Measurements from ENCODE around the gene CDKL1. TPM values are rescaled to one million over a fixed set of nuclear protein-coding genes. Genes with fewer than 3 reads are reported as not detected.

CDKL1 gene
- polyA plus RNA-seq, 3 donors: 1.2 to 2.5 (median 1.3) TPM

DNA sequence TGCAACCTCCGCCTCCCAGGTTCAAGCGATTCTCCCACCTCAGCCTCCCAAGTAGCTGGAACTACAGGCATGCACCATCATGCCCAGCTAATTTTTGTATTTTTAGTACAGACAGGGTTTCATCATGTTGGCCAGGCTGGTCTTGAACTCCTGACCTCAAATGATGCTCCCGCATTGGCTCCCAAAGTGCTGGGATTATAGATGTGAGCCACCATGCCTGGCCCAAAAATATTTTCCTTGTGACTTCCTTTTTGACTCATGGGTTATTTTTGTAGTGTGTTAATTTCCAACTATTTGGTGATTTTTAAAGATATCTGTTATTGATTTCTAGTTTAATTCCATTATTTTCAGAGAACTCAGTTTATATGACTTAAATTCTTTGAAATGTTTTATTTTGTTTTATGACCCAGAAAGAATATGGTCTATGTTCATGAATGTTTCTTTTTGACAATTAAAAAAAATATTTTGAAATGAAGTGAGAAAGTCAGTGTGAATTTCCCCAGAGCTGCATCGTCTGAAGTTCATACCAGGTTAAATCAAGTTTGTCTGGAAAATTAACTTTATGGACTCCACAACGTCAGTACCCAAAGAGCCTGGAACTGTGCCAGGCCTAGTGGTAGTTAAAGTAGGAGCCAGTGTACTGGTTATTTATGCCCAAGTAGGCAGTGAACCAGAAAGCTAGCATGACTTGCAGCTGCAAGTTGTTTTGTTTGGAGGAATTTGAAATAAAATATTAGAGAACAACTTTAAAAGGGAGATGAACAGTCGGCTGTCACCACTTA is 2.8 kb upstream of the CDKL1 start:
- intact Hi-C loops (cut with micrococcal nuclease): no loop called here
- peaks cover 23% of the 10 kb centered on the region for H3K4me1 Mint-ChIP-seq
- no peak overlapping the region for H3K27ac ChIP-seq (ENCODE audit: low read depth in 1 of 2, low read length in 2 of 2)
- H3K4me1 ChIP-seq (ENCODE audit: control insufficient read depth in 1 of 2, insufficient read depth in 2 of 2, low read length in 2 of 2): peaks cover 12 to 14% of the 10 kb centered on the region in 2 donors
- TF ChIP-seq, protein P1, sequence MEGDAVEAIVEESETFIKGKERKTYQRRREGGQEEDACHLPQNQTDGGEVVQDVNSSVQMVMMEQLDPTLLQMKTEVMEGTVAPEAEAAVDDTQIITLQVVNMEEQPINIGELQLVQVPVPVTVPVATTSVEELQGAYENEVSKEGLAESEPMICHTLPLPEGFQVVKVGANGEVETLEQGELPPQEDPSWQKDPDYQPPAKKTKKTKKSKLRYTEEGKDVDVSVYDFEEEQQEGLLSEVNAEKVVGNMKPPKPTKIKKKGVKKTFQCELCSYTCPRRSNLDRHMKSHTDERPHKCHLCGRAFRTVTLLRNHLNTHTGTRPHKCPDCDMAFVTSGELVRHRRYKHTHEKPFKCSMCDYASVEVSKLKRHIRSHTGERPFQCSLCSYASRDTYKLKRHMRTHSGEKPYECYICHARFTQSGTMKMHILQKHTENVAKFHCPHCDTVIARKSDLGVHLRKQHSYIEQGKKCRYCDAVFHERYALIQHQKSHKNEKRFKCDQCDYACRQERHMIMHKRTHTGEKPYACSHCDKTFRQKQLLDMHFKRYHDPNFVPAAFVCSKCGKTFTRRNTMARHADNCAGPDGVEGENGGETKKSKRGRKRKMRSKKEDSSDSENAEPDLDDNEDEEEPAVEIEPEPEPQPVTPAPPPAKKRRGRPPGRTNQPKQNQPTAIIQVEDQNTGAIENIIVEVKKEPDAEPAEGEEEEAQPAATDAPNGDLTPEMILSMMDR (IDR thresholded peaks at IDR 0.05): no peak
- H3K9ac ChIP-seq (ENCODE audit: insufficient read depth, low read length, poor library complexity, severe bottlenecking): no peak overlapping the region
- no peak overlapping the region for H3K4me3 Mint-ChIP-seq
- H3K27me3 Mint-ChIP-seq (ENCODE audit: low read depth in 3 of 3): peaks cover 7 to 11% (median 7%) of the 10 kb centered on the region in 3 donors
- H3K9me3 Mint-ChIP-seq: no peaks in the 10 kb centered on the region
- H3K9me3 ChIP-seq (replicated peaks in 1 of 2; ENCODE audit: control insufficient read depth in 1 of 2, insufficient read depth in 1 of 2, low read length in 2 of 2): no peaks in the 10 kb centered on the region
- no peak for DNase-seq
- H3K27me3 ChIP-seq (ENCODE audit: control insufficient read depth in 2 of 2, insufficient read depth in 2 of 2, low read length in 2 of 2): peaks cover 0 to 10% of the 10 kb centered on the region in 2 donors
- H3K36me3 Mint-ChIP-seq: no peaks in the 10 kb centered on the region
- no peaks in the 10 kb centered on the region for H4K20me1 ChIP-seq (ENCODE audit: insufficient read depth, low read length)
- H3K4me3 ChIP-seq (replicated peaks in 1 of 3; ENCODE audit: low read depth in 2 of 3, low read length in 3 of 3): no peak overlapping the region
- no peak overlapping the region for H2AFZ ChIP-seq (ENCODE audit: insufficient read depth, low read depth, low read length, poor library complexity, severe bottlenecking)
- no peaks in the 10 kb centered on the region for H3K79me2 ChIP-seq (ENCODE audit: insufficient read depth, low read length)
- H3K4me2 ChIP-seq (replicated peaks; ENCODE audit: extremely low read depth, low read length, poor library complexity, severe bottlenecking): no peak overlapping the region
- H3K36me3 ChIP-seq (replicated peaks in 1 of 2; ENCODE audit: control insufficient read depth in 1 of 2, insufficient read depth in 2 of 2, low read length in 2 of 2): no peaks in the 10 kb centered on the region
- 100% methylated on average over 1 of the region's 6 CpGs for WGBS (ENCODE audit: insufficient coverage)
- no peak overlapping the region for H3K27ac Mint-ChIP-seq

- no peak overlapping the region for H3K9ac ChIP-seq (ENCODE audit: insufficient read depth, low read length, poor library complexity, severe bottlenecking)
- no CpG with 5 or more reads among the region's 2 CpGs for WGBS (ENCODE audit: insufficient coverage)
- Mint-ChIP-seq H3K27me3 (ENCODE audit: low read depth in 3 of 3) (peaks cover 7 to 11% (median 7%) of the 10 kb centered on the region in 3 donors), H3K4me1 (peaks cover 23% of the 10 kb centered on the region), H3K9me3 (no peaks in the 10 kb centered on the region), H3K27ac (no peak overlapping the region), H3K36me3 (no peaks in the 10 kb centered on the region), H3K4me3 (no peak overlapping the region)
- no peak overlapping the region for H3K27ac ChIP-seq (ENCODE audit: low read depth in 1 of 2, low read length in 2 of 2)
- H3K36me3 ChIP-seq (replicated peaks in 1 of 2; ENCODE audit: control insufficient read depth in 1 of 2, insufficient read depth in 2 of 2, low read length in 2 of 2): no peaks in the 10 kb centered on the region
- no peaks in the 10 kb centered on the region for H3K79me2 ChIP-seq (ENCODE audit: insufficient read depth, low read length)
- no peaks in the 10 kb centered on the region for H3K9me3 ChIP-seq (replicated peaks in 1 of 2; ENCODE audit: control insufficient read depth in 1 of 2, insufficient read depth in 1 of 2, low read length in 2 of 2)
- H2AFZ ChIP-seq (ENCODE audit: insufficient read depth, low read depth, low read length, poor library complexity, severe bottlenecking): no peak overlapping the region
- TF ChIP-seq, protein P1 (IDR thresholded peaks at IDR 0.05): no peak
- no peak for DNase-seq
- peaks cover 0 to 10% of the 10 kb centered on the region in 2 donors for H3K27me3 ChIP-seq (ENCODE audit: control insufficient read depth in 2 of 2, insufficient read depth in 2 of 2, low read length in 2 of 2)
- no peaks in the 10 kb centered on the region for H4K20me1 ChIP-seq (ENCODE audit: insufficient read depth, low read length)
- H3K4me2 ChIP-seq (replicated peaks; ENCODE audit: extremely low read depth, low read length, poor library complexity, severe bottlenecking): no peak overlapping the region
- H3K4me3 ChIP-seq (replicated peaks in 1 of 3; ENCODE audit: low read depth in 2 of 3, low read length in 3 of 3): no peak overlapping the region
- peaks cover 12 to 14% of the 10 kb centered on the region in 2 donors for H3K4me1 ChIP-seq (ENCODE audit: control insufficient read depth in 1 of 2, insufficient read depth in 2 of 2, low read length in 2 of 2)
- intact Hi-C loops (cut with micrococcal nuclease): no loop called here
Measured at GRCh38 chr14:50398189-50398580, 1.5 kb upstream of the CDKL1 start.
